22Rv1 (cell line): Measurements from ENCODE around the gene NTN1.

Source experiments
- CTCF ChIP-seq: fragments of 450-650 bp; IDR thresholded peaks from 2 replicates; pipeline ENCODE4 v1.5.1; 2017; ENCODE audit warnings: mild to moderate bottlenecking
- ZFX ChIP-seq: fragments of 450-650 bp; IDR thresholded peaks from 2 replicates; pipeline ENCODE4 v1.6.1; 2017; ENCODE audit warnings: antibody characterized with exemption, borderline replicate concordance

GRCh38 chr17:9240659-9241370 is 219.5 kb downstream of the NTN1 start:
- no peak for TF ChIP-seq CTCF
- no peak for TF ChIP-seq ZFX
